Suppressor macrophage treated with lipopolysaccharide for 1 hour (primary cell): ENCODE results near the gene PIR.
A peak's percentile ranks its signal among the peaks of the same experiment; 100 is the strongest.

Source experiments
- DNase-seq, 3 donors: peaks; one replicate each; pipeline ENCODE4 v3.0.0-alpha.2; 2020 to 2022

Gene PIR

GRCh38 chrX:15343075-15343476 lies 150.1 kb downstream of the PIR start:
- peak in 1 of 3 donors; percentile 46 for DNase-seq

- no peak for DNase-seq
Measured at GRCh38 chrX:15340867-15341266, 152.3 kb downstream of the PIR start.

- peak; percentile 81 to 90 (median 82) for DNase-seq
Measured at GRCh38 chrX:15336023-15336413, 157.1 kb downstream of the PIR start.

- DNase-seq = peak; percentile 95 to 96 (median 96)
Measured at GRCh38 chrX:15335135-15336022, 157.8 kb downstream of the PIR start, which contains the start of gene PIGA. Gene PIGA (minus strand): TSS chrX:15335523. CDS start chrX:15331930, 3,593 bp downstream.
